SK-N-SH treated with all-trans-retinoic acid at 6 μM for 48 hours (cell line): ENCODE data around the gene MICALL2.

Source experiments
- SNAI2 ChIP-seq: fragments of 250-450 bp; sonication (Bioruptor Pico); IDR thresholded peaks from 2 replicates; pipeline ENCODE4 v1.5.0; 2020; ENCODE audit warnings: mild to moderate bottlenecking, moderate library complexity
- TOX ChIP-seq: fragments of 250-450 bp; sonication (Bioruptor Pico); IDR thresholded peaks from 2 replicates; pipeline ENCODE4 v1.8.0; 2021; ENCODE audit warnings: mild to moderate bottlenecking, moderate library complexity, borderline replicate concordance
- ZC3H10 ChIP-seq: fragments of 250-450 bp; sonication (Bioruptor Pico); IDR thresholded peaks from 2 replicates; pipeline ENCODE4 v1.5.1; 2021; ENCODE audit warnings: mild to moderate bottlenecking, moderate library complexity
- TF ChIP-seq, protein P1 (sequence below): fragments of 250-450 bp; sonication (Bioruptor Pico); IDR thresholded peaks from 2 replicates; pipeline ENCODE4 v1.5.1; 2021; ENCODE audit warnings: mild to moderate bottlenecking, moderate library complexity

DNA sequence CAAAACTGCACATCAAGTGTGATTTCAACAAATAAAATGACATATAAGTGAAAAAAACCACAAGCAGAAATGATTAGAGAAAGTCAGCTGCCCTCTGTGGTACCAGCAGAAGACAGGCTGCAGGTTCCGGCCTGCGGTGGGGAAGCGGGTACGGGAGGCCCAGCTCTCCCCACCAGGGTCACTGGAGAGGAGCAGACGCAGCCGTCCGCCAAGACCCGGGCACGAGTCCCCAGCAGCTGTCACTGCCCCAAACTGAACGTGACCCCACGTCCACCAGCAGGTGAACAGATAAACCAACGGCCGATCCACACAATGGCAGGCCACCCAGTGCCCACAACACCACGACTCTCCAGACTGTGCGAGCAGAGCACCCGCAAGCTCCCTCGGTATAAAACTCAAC is 16.1 kb upstream of the MICALL2 start:
- TF ChIP-seq, protein P1, sequence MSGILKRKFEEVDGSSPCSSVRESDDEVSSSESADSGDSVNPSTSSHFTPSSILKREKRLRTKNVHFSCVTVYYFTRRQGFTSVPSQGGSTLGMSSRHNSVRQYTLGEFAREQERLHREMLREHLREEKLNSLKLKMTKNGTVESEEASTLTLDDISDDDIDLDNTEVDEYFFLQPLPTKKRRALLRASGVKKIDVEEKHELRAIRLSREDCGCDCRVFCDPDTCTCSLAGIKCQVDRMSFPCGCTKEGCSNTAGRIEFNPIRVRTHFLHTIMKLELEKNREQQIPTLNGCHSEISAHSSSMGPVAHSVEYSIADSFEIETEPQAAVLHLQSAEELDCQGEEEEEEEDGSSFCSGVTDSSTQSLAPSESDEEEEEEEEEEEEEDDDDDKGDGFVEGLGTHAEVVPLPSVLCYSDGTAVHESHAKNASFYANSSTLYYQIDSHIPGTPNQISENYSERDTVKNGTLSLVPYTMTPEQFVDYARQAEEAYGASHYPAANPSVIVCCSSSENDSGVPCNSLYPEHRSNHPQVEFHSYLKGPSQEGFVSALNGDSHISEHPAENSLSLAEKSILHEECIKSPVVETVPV (CRISPR knock-in tag): no peak
- TF ChIP-seq SNAI2 (no peak), ZC3H10 (CRISPR knock-in tag) (no peak), TOX (no peak)
